IMR-90 (cell line): Measurements from ENCODE around the gene PDZRN3.

ENCODE experiments used
- CTCF ChIP-seq: conservative IDR thresholded peaks from 2 replicates; pipeline ENCODE4 v1.5.1; 2012; ENCODE audit warnings: mild to moderate bottlenecking, low read depth, low read length, improper control_type of control experiment
- MXI1 ChIP-seq: IDR thresholded peaks from 2 replicates; pipeline ENCODE4 v1.6.1; 2012; ENCODE audit warnings: low read depth, mild to moderate bottlenecking, low read length, moderate library complexity, borderline replicate concordance
- POLR2A ChIP-seq: IDR thresholded peaks from 2 replicates; pipeline ENCODE4 v1.6.1; 2012; ENCODE audit warnings: mild to moderate bottlenecking, low read depth, low read length
- RAD21 ChIP-seq: IDR thresholded peaks from 2 replicates; pipeline ENCODE4 v1.6.1; 2012; ENCODE audit warnings: low read length, improper control_type of control experiment

- no peak for TF ChIP-seq POLR2A
- TF ChIP-seq CTCF: no peak
- TF ChIP-seq MXI1: no peak
- TF ChIP-seq RAD21: no peak
These were observed 18.9 kb downstream of the PDZRN3 start for GRCh38 chr3:73605861-73606260.
